Nephron (organoid): ENCODE measurements around the gene CCDC85C.

Source experiments
- H3K27ac Mint-ChIP-seq, 3 experiments: 2 replicates each; pipeline ENCODE4 v1.8.0; 2020; ENCODE audit warnings: mixed read lengths in 3 of 3, mild to moderate bottlenecking in 2 of 3, moderate library complexity in 1 of 3
- H3K27me3 Mint-ChIP-seq: 2 replicates; pipeline ENCODE4 v1.8.0; 2021; ENCODE audit warnings: low read depth, mild to moderate bottlenecking, moderate library complexity, mixed read lengths
- H3K36me3 Mint-ChIP-seq: 2 replicates; pipeline ENCODE4 v1.8.0; 2020; ENCODE audit warnings: low read depth, mixed read lengths
- H3K4me1 Mint-ChIP-seq: 2 replicates; pipeline ENCODE4 v1.8.0; 2020; ENCODE audit warnings: mixed read lengths
- H3K4me3 Mint-ChIP-seq, 3 experiments: 2 replicates each; pipeline ENCODE4 v1.8.0; 2020; ENCODE audit warnings: mild to moderate bottlenecking in 3 of 3, mixed read lengths in 3 of 3, moderate library complexity in 2 of 3
- H3K9me3 Mint-ChIP-seq: 2 replicates; pipeline ENCODE4 v1.8.0; 2020; ENCODE audit warnings: mixed read lengths
- TF ChIP-seq, protein P1 (sequence below), 3 experiments: fragments of 200-600 bp; sonication (generic); IDR thresholded peaks; one replicate each; pipeline ENCODE4 v1.5.0; 2021; ENCODE audit warnings: antibody characterized with exemption in 3 of 3; ENCODE audit not compliant: unreplicated experiment in 3 of 3

Gene CCDC85C

GRCh38 chr14:99593971-99594841 lies 9.8 kb downstream of the CCDC85C start:
- no peaks in the 10 kb centered on the region for H3K36me3 Mint-ChIP-seq
- H3K27me3 Mint-ChIP-seq: peaks cover 10% of the 10 kb centered on the region
- no peak overlapping the region for H3K4me3 Mint-ChIP-seq

DNA sequence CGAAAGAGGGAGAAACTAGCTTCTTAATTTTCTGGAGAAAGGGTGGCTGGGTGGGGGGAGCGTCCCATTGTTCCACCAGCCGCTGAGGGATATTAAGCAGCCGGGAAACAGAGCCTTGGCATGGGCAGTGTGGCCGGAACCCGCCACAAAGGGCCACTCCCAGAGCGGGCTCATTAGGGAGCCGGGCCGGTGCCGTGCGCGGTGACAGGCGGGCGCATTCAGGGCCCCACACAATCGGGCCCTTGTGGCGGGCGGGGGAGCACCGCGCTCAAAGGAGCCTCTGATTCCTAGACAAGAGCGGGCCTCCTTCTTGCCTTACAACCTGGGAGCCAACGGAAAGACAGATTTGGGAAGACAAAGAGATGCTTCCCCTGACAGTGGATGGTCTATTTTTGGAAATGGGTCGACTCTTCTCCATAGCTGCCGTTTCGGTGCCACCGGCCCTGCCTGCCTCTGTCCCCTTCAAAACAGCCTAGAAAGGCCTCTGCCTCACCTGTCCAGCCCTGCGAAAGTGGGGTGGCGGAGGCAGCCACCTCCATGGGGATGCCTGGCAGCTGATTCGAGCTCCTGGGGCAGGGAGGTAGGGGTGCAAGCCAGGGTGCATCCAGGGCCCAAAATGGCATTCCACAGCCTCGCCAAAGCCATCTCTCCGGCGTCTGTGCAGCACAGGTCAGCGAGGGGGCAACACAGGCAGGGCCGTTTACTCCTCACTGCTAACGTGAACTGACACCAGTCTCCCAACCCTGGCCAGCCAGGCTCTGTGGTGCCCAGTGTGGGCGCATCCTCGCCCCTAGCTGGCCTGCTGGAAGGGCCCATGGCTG lies 10.9 kb downstream of the CCDC85C start:
- Mint-ChIP-seq H3K9me3 (no peaks in the 10 kb centered on the region), H3K4me3 (no peak overlapping the region), H3K36me3 (no peaks in the 10 kb centered on the region)

More at GRCh38 chr14:99593971-99594841, 9.8 kb downstream of the CCDC85C start:
- Mint-ChIP-seq H3K27ac (no peak overlapping the region), H3K9me3 (no peaks in the 10 kb centered on the region), H3K4me1 (peaks cover 35% of the 10 kb centered on the region)
- TF ChIP-seq, protein P1, sequence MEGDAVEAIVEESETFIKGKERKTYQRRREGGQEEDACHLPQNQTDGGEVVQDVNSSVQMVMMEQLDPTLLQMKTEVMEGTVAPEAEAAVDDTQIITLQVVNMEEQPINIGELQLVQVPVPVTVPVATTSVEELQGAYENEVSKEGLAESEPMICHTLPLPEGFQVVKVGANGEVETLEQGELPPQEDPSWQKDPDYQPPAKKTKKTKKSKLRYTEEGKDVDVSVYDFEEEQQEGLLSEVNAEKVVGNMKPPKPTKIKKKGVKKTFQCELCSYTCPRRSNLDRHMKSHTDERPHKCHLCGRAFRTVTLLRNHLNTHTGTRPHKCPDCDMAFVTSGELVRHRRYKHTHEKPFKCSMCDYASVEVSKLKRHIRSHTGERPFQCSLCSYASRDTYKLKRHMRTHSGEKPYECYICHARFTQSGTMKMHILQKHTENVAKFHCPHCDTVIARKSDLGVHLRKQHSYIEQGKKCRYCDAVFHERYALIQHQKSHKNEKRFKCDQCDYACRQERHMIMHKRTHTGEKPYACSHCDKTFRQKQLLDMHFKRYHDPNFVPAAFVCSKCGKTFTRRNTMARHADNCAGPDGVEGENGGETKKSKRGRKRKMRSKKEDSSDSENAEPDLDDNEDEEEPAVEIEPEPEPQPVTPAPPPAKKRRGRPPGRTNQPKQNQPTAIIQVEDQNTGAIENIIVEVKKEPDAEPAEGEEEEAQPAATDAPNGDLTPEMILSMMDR (IDR thresholded peaks at IDR 0.05; ENCODE audit: unreplicated experiment in 3 of 3): no peak

DNA sequence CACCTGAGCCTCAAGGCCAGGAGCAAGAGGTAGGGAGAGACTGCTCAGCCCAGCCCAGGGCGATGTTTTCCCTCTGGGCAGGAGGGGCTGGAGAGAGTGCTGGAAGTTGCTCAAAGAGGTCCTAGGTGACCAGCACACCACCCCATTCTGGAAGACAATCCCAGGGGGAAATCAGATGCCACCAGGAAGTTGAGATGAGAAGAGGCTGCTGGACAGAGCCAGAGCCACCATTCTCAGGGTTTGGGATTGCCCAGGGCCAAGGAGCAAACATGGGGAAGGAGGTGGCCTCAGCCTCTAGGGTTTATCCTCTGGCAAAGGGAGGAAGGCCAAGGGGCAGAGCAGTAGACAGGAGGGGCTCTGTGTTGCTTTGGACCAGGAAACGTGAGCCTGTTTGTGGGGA lies 11.6 kb downstream of the CCDC85C start:
- Mint-ChIP-seq H3K36me3 (no peaks in the 10 kb centered on the region), H3K4me1 (peaks cover 33% of the 10 kb centered on the region), H3K27ac (peak overlapping the region in 2 of 3 experiments; percentile 6), H3K27me3 (peaks cover 10% of the 10 kb centered on the region), H3K9me3 (no peaks in the 10 kb centered on the region), H3K4me3 (no peak overlapping the region)
- TF ChIP-seq, protein P1 (IDR thresholded peaks at IDR 0.05; ENCODE audit: unreplicated experiment in 3 of 3): no peak

More for the DNA sequence above, 10.9 kb downstream of the CCDC85C start:
- Mint-ChIP-seq H3K27ac (peak overlapping the region in 1 of 3 experiments; percentile 6), H3K4me1 (peaks cover 37% of the 10 kb centered on the region), H3K27me3 (peaks cover 10% of the 10 kb centered on the region)
- TF ChIP-seq, protein P1 (IDR thresholded peaks at IDR 0.05; ENCODE audit: unreplicated experiment in 3 of 3): no peak

- TF ChIP-seq, protein P1 (IDR thresholded peaks at IDR 0.05; ENCODE audit: unreplicated experiment in 3 of 3): no peak
- no peaks in the 10 kb centered on the region for H3K36me3 Mint-ChIP-seq
- no peak overlapping the region for H3K4me3 Mint-ChIP-seq
- peaks cover 32% of the 10 kb centered on the region for H3K4me1 Mint-ChIP-seq
- peak overlapping the region in 1 of 3 experiments; percentile 76 for H3K27ac Mint-ChIP-seq
- H3K27me3 Mint-ChIP-seq: peaks cover 10% of the 10 kb centered on the region
- H3K9me3 Mint-ChIP-seq: no peaks in the 10 kb centered on the region
Measured at GRCh38 chr14:99590746-99591555, 13.1 kb downstream of the CCDC85C start.

- Mint-ChIP-seq H3K4me3 (no peak overlapping the region), H3K4me1 (peaks cover 32% of the 10 kb centered on the region), H3K9me3 (no peaks in the 10 kb centered on the region), H3K27ac (no peak overlapping the region), H3K36me3 (no peaks in the 10 kb centered on the region), H3K27me3 (peaks cover 6% of the 10 kb centered on the region)
- TF ChIP-seq, protein P1 (IDR thresholded peaks at IDR 0.05; ENCODE audit: unreplicated experiment in 3 of 3): no peak
Measured at GRCh38 chr14:99589651-99590530, 14.1 kb downstream of the CCDC85C start.
